Endothelial cell of umbilical vein (primary cell): ENCODE results near the gene KSR1. TPM values are rescaled to one million over a fixed set of nuclear protein-coding genes. Genes with fewer than 3 reads are reported as not detected.

Experiments
- BruUV-seq: library from RNA; stranded (reverse); fragments of 400-500 nt; replicated peaks from 2 replicates; lab custom pipeline; 2021; lab: Mats Ljungman, UMichigan
- CTCF ChIA-PET: fragments of 300-600, 350-600 bp; sonication (Branson Sonifier 250); formaldehyde crosslinking; loops from one replicate; lab custom pipeline; 2021; ENCODE audit warnings: antibody characterized with exemption, inconsistent platforms; lab: Charles Lee
- POLR2A ChIA-PET: fragments of 300-600, 350-600 bp; sonication (Branson Sonifier 250); formaldehyde crosslinking; loops from one replicate; lab custom pipeline; 2021; ENCODE audit warnings: antibody characterized with exemption, inconsistent platforms; lab: Charles Lee
- DNase-seq: peaks from one replicate; pipeline ENCODE4 v3.0.0-alpha.2; 2011; ENCODE audit warnings: low read depth, low spot score
- FAIRE-seq: peaks from 2 replicates; lab custom pipeline; 2011; peaks lifted over from hg19 to GRCh38; lab: Jason Lieb, UNC
- H2AFZ ChIP-seq: 2 replicates; pipeline ENCODE4 v1.6.0; 2012; ENCODE audit warnings: low read depth, low read length, control low read depth, inconsistent platforms
- H3K27ac ChIP-seq: 2 replicates; pipeline ENCODE4 v1.5.1; 2011; ENCODE audit warnings: low read depth, mild to moderate bottlenecking, control low read depth, low read length, moderate library complexity; ENCODE audit not compliant: insufficient read depth
- H3K27me3 ChIP-seq, 2 experiments: 2 replicates each; pipeline versions ENCODE4 v1.6.0 to v1.6.1; 2011; ENCODE audit warnings: low read length in 2 of 2, mixed read lengths in 1 of 2; ENCODE audit not compliant: control insufficient read depth in 2 of 2, insufficient read depth in 2 of 2
- H3K36me3 ChIP-seq, 2 experiments: 2 replicates in 1 of 2; 3 replicates in 1 of 2; pipeline ENCODE4 v1.5.1; 2011; ENCODE audit warnings: low read length in 2 of 2, mild to moderate bottlenecking in 1 of 2, moderate library complexity in 1 of 2; ENCODE audit not compliant: control insufficient read depth in 2 of 2, insufficient read depth in 2 of 2; ENCODE audit errors: extremely low read depth in 1 of 2
- H3K4me1 ChIP-seq: 3 replicates; pipeline ENCODE4 v1.5.1; 2011; ENCODE audit warnings: mild to moderate bottlenecking, low read length; ENCODE audit not compliant: control insufficient read depth, insufficient read depth; ENCODE audit errors: extremely low read depth
- H3K4me2 ChIP-seq: 2 replicates; pipeline ENCODE4 v1.6.1; 2011; ENCODE audit warnings: low read length, control low read depth, mixed read lengths; ENCODE audit not compliant: insufficient read depth
- H3K4me3 ChIP-seq, 3 experiments: fragments of 200-600 bp in 1 of 3; sonication (generic), shearing (Covaris generic) in 1 of 3; replicated peaks in 1 of 3; 2 replicates each; pipeline ENCODE4 v1.5.1; 2011 to 2016; ENCODE audit warnings: control low read depth in 3 of 3, low read length in 3 of 3, mild to moderate bottlenecking in 2 of 3, inconsistent platforms in 1 of 3, low read depth in 1 of 3, moderate library complexity in 1 of 3; ENCODE audit not compliant: insufficient read depth in 1 of 3
- H3K79me2 ChIP-seq: 2 replicates; pipeline ENCODE4 v1.6.0; 2012; ENCODE audit warnings: low read length, inconsistent platforms; ENCODE audit not compliant: control insufficient read depth, insufficient read depth
- H3K9ac ChIP-seq: replicated peaks from 2 replicates; pipeline ENCODE3; 2011; ENCODE audit warnings: low read length, control low read depth; ENCODE audit not compliant: insufficient read depth; ENCODE audit errors: extremely low read depth
- H3K9me1 ChIP-seq: replicated peaks from 3 replicates; pipeline ENCODE4 v1.6.0; 2011; ENCODE audit warnings: mild to moderate bottlenecking, low read length; ENCODE audit not compliant: control insufficient read depth, insufficient read depth; ENCODE audit errors: extremely low read depth
- H3K9me3 ChIP-seq: replicated peaks from 2 replicates; pipeline ENCODE4 v1.5.1; 2012; ENCODE audit warnings: low read length, inconsistent platforms; ENCODE audit not compliant: control insufficient read depth, insufficient read depth
- H4K20me1 ChIP-seq: replicated peaks from 2 replicates; pipeline ENCODE3; 2011; ENCODE audit warnings: mild to moderate bottlenecking, low read length; ENCODE audit not compliant: control insufficient read depth, insufficient read depth; ENCODE audit errors: extremely low read depth
- dilution Hi-C: fragments of 300-500 bp; cut with MboI; formaldehyde crosslinking; loops from one replicate; pipeline ENCODE4 v1.15.0; 2019; ENCODE audit warnings: low sequenced_read_pairs; ENCODE audit not compliant: extremely low pct_ligation_motif_present
- intact Hi-C: fragments of 100-400 bp; cut with micrococcal nuclease; formaldehyde crosslinking; loops from one replicate; pipeline ENCODE4 v1.10.0; 2022
- polyA plus RNA-seq, 4 experiments: library from polyadenylated mRNA; depleted of rRNA in 3 of 4; stranded (reverse) in 3 of 4; unstranded in 1 of 4; fragments of >200 nt; gene quantifications; 2 replicates each; pipeline versions ENCODE4 v1.2.1 to v1.2.3, GENCODE V29; 2011 to 2012; ENCODE audit warnings: missing spikeins in 1 of 4
- total RNA-seq: library from RNA; stranded (reverse); gene quantifications from 2 replicates; pipeline ENCODE4 v1.2.3, GENCODE V29; 2021
- TF ChIP-seq, protein P1 (sequence below), 2 donors: IDR thresholded peaks; 1 replicate in 1 of 2; 2 replicates in 1 of 2; pipeline ENCODE4 v1.5.1; 2011; ENCODE audit warnings: low read length in 2 of 2, mild to moderate bottlenecking in 2 of 2, moderate library complexity in 2 of 2, control low read depth in 1 of 2, inconsistent platforms in 1 of 2, low read depth in 1 of 2; ENCODE audit not compliant: insufficient read depth in 1 of 2; ENCODE audit errors: extremely low read depth in 1 of 2

The KSR1 gene
- total and polyA plus RNA-seq, 2 donors (not counting 3 experiments of a cell fraction or from before 2014, with no cell fraction given), result 35.4 to 80.2 TPM

GRCh38 chr17:27608328-27609230 lies 152.3 kb downstream of the KSR1 start:
- H3K36me3 ChIP-seq, result peaks cover 36 to 65% of the 10 kb centered on the region in 2 experiments
- ChIA-PET POLR2A (no interaction called here), CTCF (interaction anchor here (0.5 to 10.3 kb wide), 6 partner anchors 9 to 372 kb away, joined by 3 to 150 read pairs (median 6); no protein-coding TSS in a partner anchor)
- no peak overlapping the region for H3K4me3 ChIP-seq
- dilution Hi-C loops (no loop called here), intact Hi-C loops (loop anchor here (1.0 kb wide), 1 partner anchor 43 kb away; no protein-coding TSS in a partner anchor)
- TF ChIP-seq, protein P1, sequence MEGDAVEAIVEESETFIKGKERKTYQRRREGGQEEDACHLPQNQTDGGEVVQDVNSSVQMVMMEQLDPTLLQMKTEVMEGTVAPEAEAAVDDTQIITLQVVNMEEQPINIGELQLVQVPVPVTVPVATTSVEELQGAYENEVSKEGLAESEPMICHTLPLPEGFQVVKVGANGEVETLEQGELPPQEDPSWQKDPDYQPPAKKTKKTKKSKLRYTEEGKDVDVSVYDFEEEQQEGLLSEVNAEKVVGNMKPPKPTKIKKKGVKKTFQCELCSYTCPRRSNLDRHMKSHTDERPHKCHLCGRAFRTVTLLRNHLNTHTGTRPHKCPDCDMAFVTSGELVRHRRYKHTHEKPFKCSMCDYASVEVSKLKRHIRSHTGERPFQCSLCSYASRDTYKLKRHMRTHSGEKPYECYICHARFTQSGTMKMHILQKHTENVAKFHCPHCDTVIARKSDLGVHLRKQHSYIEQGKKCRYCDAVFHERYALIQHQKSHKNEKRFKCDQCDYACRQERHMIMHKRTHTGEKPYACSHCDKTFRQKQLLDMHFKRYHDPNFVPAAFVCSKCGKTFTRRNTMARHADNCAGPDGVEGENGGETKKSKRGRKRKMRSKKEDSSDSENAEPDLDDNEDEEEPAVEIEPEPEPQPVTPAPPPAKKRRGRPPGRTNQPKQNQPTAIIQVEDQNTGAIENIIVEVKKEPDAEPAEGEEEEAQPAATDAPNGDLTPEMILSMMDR (IDR thresholded peaks at IDR 0.05; ENCODE audit: extremely low read depth in 1 of 2, insufficient read depth in 1 of 2, low read depth in 1 of 2, low read length in 2 of 2), result no peak
- no peaks in the 10 kb centered on the region for H3K79me2 ChIP-seq
- no peaks in the 10 kb centered on the region for H3K9me3 ChIP-seq
- H4K20me1 ChIP-seq, result no peaks in the 10 kb centered on the region
- H2AFZ ChIP-seq, result no peak overlapping the region
- no peaks in the 10 kb centered on the region for H3K9me1 ChIP-seq
- H3K4me2 ChIP-seq, result no peak overlapping the region
- H3K27ac ChIP-seq, result no peak overlapping the region
- BruUV-seq, result no TSS peak
- FAIRE-seq (no peak), DNase-seq (no peak)
- no peak overlapping the region for H3K9ac ChIP-seq
- H3K4me1 ChIP-seq, result no peaks in the 10 kb centered on the region
- H3K27me3 ChIP-seq, result no peaks in the 10 kb centered on the region
